ENCODE measurements around the gene GPATCH2.

The GPATCH2 gene

DNA sequence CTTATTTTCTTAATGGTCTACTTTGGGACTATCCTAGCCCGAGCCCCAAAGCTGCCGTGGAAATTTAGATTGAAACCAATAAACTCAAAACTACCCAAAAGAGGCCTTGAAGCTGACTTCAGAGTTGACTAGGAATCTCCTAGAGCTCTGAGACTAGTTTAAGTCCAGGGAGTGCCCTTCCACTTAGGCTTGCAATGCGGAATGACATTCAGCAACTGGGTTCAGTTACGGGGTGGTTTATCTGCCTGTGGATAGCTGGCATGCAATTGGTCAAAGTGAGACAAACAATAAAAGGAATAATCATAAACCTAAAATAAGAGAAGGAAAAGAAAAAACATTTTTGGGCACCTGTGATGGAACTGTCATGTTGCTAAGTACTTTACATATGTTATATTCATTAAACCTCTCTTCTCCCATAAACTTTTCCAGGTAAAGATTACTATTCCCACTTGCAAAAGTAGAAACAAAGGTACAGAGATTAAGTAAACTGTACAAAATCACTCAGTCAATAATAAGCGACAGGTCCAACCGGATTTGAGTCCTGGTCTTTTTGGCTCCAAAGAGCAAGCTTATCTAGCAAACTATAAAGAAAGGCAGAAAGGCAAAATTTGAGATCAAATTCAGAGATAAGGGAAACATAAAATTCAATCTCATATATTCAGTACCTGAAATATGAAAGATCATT lies 56.5 kb downstream of the GPATCH2 start:
- no peak for DNase-seq

DNA sequence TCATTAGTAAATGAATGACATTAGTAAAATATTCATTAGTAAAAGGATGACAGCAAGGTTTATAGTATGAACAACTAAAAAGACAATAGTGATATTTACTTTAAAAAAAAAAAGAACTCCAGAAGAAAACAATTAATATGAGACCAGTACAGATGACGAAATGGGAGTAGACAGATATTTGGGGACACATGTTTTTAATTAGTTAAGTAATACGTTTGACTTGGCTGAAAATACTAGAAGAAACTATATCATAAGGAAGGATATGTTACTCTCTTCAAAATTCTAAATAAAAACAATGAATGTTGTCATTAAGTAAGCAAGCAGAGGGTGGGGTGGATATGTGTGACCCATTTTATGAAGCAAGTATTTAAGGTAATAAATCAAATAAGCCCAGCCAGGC lies 61.9 kb downstream of the GPATCH2 start:
- no peak for DNase-seq

DNA sequence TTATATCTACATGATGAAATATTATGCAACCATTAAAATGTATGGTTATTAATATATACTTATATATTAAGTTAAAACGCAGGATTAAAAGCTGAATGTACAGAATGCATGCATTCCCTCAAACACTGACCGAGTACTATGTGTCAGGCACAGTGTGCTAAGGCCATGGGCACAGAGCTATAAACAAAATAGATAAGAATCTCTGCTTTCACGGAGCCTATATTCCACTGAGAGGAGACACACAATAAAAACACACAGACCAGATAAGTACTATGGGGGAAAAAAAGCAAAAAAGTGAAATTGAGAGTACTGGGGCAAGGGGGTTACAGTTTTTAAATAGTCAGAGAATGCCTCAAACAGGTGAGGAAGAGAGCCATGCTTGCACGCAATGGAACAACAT lies 62.7 kb downstream of the GPATCH2 start:
- no peak for DNase-seq

DNA sequence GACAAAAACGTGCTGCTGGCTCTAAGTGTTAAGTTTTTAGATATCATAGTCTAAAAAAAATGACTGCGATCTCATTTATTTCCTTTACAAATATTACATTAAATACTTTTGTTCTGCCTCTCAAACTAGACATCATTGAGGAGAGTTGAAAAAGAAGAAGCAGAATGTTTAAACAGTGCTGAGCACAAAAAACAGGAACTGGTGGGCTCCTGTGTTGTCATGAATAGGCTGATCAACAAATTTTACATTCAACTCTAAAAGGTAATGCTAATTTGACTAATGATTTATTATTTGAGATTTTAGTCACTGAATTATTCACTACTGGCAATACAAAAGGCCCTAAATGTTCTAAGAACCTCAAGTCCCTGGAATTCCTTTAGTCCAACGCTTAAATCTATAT lies 66.1 kb downstream of the GPATCH2 start:
- no peak for DNase-seq

DNA sequence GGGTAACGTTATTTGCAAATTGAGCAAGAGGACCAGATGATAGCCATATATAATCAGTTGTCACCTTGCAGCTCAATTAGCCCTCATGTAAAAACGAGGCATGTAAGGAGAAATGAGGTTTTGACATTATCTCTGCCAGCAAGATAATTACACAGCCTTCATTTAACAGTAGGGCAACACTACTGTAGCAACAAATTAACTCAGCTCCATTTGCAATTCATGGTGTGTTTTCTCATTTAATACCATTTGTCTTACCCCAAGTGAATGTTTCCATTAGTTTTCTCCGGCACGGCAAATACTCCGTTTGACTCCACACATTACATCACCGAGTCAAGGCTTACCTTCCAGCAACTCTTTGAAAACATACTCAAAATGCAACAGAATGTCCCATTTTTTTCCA lies 66.7 kb downstream of the GPATCH2 start:
- DNase-seq: no peak

DNA sequence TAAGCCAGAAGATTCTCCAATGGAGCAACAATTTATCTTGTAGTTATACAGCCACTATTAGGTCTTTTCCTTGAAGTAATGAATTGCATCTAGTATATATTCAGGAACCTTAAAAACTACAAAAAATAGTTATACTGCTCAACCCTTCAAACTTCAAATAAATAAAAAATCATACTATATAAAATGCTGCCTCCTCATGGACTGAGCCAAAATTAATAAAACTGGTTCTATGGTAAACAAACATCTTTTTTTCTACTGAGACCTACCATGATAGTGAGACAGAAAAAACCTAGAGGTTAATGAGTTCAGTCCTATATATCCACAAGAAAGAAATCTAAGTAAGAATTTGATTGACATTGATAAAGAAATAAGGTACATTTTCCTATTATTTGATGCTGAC lies 67.7 kb downstream of the GPATCH2 start:
- DNase-seq: no peak

DNA sequence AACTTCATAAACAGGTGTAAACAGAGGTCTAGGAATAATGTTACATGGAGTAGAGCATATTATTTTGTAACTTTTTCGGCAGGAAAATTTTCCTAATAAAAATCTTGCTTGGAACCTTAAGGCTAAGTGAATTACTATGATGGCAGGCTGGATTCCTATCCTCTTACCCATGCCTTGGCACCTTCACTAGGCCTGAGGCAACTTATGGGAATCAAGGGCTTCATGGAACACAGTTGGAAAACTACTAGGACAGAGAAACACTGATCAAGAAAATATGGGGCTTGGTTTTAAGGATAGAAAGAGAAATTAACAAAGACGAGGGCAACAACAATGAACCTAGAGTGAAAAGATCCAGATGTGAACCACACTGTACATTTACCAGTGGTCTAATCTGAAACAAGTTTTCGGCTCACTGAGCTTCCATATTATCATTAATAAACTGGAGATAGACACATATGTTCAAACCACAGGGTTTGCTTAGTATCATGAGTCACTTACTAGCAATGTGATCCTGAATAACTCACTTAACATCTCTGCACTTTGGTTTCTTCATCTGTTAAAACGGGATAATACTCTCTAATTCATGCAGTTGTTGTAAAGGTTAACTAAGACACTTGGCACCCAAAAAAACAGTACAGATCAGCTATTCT lies 68.5 kb downstream of the GPATCH2 start:
- DNase-seq: no peak

DNA sequence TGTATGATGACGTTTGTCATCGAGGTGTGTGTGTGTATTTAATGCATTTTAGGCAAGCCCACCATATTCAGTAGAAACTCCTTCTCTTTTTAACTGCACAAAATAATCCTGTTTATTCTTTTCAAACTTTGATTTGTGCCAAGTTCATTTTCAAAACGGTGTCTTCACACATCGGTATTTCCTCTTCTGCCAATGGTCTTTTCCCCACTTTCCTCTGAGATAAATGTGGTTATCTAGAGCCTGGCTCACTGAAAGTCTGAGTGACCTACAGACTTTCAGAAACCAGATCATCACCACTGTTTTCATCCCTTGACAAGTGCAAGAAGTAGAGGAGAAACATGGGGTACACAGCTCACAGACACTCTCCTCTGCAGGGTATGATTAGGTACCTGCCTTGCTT lies 69.4 kb downstream of the GPATCH2 start:
- no peak for DNase-seq

DNA sequence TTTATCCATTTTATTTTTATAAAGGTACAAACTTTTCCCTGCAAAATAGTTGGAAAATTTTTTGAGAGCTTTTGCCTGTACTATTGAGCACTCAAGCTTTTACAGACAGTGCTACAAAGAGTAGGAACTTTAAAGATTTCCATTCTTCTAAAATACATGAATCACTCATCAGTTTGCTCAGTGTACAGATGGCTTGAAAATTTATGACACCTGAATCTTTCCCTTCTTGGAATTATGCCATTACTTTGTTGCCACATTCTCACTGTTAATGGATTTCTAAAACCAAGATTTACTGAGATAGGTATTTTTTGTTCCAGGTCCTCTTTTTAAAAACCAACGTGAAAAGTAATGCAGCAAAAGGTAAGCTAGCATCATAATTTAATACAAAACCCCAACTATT lies 76.0 kb downstream of the GPATCH2 start:
- no peak for DNase-seq

DNA sequence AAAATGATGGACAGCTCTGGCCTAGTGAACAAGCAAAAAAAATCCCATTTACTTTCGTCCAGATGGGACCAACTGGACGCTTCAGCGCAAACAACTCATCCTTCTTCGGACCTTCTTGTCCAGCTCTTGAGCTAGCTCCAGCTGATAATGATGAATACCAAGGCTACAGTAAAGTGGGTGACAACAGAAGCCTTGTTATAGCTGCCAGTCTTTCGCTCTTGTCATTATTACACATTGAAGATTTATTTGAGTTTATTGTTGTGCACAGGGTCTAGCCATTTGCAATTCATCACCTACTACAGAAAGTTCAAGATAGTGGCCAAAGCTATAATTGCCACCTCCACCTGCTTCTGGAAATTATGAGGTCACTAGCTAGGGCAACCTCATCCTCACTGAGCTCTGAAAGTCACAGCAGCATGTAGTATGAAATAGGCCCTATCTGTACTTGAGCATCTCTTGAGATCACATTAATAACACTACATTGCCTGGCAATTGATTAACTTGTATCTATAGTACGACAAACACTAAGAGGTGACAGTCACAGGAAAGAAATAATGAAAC lies 76.9 kb downstream of the GPATCH2 start:
- no peak for DNase-seq

DNA sequence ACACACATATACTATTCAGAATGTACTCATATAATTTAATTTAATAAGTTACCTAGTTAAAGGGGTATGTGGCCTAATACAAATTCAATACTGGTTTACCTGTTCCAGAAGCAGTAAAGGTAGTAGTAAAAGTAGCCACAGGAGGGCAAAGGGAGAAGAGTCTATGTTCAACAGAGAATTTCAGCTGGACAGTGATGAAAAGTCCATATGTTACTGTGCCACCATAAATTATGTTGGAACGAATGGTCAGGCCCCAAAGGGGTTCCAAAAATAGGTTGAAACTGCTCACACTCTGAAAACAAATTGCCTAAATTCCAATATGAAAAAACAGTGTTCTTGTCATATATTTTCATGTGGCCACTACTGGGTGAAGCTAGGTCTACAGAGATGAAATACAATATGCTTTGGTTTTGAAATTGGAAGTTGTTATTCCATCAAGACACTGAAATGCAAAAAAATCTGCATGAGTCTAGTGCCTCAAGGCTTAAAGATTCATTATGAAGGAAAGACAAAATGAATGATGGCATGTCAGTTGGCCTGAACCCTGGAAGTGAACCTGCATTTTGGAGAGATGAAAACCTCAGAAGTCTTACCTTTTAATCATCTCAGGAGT lies 78.4 kb downstream of the GPATCH2 start:
- DNase-seq: no peak

DNA sequence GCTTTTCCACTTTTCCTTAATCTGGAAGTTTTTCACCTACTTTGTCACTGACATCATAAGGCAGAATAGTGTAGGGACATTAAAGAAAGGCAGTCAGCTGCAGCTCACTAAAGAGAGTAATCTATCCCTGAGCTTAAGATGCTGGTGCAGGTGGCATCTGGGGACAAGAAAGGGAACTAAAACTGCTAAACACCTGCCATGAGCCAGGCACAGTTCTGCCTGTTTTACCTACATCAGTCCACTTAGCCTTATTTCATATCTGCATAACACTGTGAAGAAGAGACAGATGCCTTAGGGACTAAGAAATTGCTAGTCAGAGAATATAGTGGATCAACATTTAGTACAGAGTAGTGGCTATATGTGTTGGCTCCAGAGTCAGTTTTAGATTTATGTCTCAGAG lies 88.1 kb downstream of the GPATCH2 start:
- no peak for DNase-seq

DNA sequence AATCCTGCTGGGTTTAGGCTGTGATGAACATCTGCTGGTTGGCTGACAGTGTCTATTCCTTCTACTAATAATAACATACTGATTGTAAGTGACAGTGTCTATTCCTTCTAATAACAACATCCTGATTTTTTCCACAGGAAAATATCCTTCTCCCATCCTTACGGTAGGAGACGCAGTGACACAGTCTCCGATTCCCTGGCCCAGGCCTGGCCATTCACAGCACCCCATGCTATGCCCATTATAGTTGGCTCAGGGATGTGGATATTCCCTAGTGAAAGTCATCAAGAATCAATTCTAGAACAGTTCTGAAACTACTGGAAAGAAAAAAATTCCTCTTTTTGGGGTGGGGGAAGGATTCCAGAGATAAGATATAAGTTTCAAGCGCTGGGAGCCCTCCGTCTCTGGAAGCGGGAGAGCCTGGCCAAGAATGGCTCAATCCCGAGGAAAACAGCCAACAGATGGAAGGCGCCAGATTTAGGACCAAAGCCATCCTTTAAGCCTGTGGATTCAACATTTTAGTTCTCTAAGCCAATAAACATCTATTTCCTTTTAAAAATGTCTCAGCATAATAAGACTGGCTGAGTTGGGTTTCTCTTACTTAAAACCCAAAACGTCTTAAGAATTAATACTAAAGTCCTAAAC lies 88.6 kb downstream of the GPATCH2 start:
- DNase-seq: no peak

DNA sequence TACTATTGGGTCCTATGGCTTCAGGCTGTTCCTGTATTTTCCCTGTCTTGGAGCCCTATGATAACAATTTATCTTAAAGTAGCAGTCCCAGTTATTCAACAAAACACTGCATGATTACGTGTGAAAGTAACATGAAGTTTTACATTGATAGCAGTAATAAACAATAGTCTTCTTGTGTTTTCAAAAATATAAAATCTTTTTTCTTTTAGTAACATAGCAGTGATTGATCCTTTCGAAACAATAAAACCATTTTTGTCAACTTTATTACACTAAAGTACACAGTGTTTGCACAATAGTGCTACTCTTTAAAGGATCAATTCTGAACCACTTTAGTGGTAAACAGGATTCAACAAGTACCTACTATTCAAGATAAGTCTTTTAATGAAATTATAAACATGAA lies 90.6 kb downstream of the GPATCH2 start:
- DNase-seq: no peak

DNA sequence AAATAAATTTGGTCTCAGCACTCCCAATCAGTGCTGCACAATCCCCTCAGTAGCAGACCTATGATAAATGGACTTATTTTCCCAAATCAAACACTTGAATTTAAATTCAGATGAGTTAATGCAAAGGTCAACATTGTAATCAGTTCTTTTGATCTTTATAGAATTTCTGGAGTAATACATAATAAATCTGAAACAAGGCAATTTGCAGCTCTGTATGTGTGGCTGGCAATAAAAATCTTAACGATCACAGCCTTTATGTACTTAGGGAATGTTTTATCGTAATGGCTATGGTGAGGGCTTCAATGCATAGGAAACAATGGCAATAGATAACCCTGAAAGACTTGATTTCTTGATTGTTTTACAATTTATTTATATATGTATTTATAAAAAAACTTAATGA lies 91.4 kb downstream of the GPATCH2 start:
- peak; percentile 18 for DNase-seq

DNA sequence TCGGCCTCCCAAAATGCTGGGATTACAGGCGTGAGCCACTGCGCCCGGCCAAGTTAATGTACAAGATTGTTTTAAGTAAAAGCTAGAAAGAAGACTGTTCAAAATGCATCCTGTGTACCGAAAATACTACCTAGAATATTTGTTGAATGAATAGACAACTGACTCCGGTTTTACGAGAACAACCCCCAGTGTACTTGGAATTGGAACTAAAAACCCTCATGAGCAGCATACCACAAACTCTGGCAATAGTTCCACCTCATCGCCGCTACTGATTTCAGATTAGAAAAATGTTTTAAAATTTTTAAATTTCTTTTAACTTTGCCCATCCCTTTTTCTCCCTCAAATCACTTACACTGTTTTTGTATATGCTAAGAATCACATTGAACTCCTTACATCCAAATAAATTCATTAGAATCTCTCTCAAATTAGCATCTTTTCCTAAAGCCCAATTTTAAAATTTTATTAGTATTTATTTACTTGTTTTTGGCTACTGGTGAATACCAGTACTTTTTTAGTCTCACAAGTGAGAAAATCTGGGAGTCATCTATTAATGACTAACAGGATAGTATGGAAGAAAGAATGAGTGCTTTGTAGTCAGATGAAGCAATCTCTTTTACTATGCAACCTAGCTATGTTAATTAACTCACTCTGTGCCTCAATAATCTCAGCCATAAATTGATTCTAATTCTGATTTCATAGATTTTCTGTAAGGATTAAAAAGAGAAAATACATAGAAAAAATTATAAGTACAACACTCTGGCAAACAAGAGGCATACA lies 95.1 kb downstream of the GPATCH2 start:
- no peak for DNase-seq

DNA sequence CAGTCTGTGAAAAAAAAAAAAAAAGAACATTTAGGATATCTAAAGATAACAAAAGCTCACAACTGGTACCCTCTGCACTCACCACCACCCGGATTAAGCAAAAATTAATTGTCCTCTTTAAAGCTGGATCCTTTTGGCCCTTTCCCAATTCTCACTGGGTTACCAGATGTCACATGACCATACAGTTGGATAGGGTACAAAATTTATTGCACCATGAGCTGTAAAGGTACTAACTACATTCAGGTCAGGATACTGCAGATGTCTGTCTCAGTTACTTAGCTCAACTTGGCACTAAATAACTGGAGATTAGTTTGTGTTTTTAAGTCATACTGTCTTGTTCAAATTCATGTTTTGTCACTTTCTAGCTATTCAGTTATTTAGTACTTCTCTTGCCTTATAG lies 96.3 kb downstream of the GPATCH2 start:
- no peak for DNase-seq

DNA sequence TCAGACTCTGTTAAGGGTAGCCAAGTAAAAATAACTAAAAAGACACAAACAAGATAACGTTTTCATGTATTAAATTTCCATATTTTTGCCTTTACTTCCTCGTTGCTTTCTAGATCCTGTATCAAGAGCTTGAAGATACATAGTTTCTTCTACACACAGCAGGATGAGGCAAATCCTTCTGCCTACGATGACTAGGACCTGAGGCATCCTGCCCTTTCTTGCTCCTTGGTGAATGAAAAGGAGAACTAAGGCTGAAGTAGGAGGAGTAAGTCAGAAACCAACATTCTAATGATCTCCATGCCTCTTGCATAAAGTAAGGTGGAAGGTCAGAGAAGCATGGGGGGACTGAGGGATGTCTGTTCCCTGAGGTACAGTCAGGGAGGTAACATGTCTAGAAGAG lies 102.6 kb downstream of the GPATCH2 start:
- DNase-seq: no peak

DNA sequence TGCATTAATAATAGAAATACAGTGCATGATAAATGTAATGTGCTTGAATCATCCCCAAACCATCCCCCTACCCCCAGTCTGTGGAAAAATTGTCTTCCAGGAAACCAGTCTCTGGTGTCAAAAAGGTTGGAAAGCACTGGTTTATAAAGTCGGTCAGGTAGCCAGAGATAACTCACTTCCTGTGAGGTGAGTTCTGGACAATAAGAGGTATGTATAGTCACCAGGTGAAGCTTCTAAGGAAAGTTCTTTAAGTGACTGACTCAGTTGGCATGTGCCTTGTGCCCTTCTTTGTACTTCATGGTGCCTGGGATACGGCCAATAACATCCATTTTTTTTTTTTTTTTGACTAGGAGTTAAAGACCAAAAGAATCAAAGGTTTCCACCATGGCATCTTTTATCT lies 103.7 kb downstream of the GPATCH2 start:
- no peak for DNase-seq

DNA sequence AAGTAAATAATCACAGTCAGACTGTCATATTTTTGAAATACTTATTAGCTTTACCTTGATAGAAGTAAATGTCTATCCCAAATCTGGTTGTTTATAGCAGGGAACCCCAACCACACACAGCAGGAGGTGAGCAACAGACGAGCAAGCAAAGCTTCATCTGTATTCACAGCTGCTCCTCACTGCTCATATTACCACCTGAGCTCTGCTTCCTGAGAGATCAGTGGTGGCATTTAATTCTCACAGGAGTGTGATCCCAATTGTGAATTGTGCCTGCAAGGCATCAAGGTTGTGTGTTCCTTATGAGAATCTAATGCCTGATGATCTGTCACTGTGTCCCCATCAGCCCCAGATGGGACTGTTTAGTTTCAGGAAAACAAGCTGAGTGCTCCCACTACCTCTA lies 104.3 kb downstream of the GPATCH2 start:
- no peak for DNase-seq

DNA sequence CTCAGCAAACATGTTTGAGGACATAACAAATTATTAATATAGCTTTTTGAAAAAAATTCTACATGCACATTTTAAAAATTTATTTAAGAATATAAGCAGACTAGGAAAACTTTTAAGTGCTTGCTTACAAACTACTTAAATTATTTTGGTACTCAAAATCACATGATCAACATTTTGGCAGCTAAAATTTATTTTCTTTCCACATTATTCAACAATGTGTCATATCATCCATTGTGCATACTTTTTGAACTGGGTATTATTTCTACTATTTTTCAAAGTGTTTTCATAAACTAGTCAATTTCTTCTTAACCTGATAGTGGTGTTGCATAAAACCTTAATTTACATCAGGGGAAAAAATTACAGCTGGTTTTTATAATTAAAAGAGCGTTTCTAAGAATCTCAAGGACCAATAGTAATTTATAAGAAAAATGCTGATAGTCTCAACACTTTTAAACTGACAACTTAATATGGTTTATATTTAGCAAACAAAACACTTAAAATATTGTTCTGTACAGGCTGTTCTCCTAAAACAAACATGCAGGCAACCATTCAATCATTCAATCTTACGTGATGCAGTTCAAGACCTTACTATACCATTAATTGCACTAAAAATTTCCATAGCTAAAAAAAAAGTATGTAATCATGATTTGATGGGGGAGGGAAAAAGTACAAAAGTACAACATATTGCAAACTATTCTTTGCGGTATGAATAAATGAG lies 105.0 kb downstream of the GPATCH2 start:
- DNase-seq: no peak

DNA sequence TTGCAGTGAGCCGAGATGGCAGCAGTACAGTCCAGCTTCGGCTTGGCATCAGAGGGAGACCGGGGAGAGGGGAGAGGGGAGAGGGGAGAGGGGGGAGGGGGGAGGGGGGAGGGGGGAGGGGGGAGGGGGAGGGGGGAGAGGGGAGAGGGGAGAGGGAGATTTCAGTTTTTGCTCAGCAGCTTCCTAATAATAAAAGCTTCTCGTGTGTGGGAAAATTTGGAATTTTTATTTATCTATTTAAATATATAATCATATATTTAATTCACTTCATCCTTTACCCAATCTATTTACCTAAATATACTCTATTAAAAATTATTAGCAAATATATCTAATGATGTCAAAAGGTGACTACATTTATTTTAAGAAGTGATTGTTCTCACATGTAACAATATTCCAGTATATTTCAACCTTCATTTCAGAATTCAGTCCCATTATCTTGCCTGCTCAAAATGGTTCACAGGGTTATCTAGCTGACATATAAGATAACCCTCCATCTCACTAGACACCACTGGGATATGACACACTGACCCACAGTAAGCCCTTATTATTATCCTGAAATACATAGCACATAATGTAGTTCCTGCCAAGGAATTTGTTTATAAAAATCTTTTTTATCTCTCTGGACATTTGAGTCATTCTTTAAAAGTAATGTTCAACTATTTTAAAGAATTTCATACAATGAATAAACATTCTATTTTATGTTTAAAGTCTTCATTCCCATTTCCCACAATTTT lies 105.9 kb downstream of the GPATCH2 start:
- no peak for DNase-seq

Data from SHP77 treated with DMSO at 0.1 percent for 48 hours (cell line).